ENCODE results near the gene ABCF1.

GRCh38 chr6:30640481-30640880 lies 69.2 kb downstream of the ABCF1 start:
- TF ChIP-seq EZH2 (IDR thresholded peaks at IDR 0.05; ENCODE audit: low read depth) = no peak
- TF ChIP-seq, protein P1, sequence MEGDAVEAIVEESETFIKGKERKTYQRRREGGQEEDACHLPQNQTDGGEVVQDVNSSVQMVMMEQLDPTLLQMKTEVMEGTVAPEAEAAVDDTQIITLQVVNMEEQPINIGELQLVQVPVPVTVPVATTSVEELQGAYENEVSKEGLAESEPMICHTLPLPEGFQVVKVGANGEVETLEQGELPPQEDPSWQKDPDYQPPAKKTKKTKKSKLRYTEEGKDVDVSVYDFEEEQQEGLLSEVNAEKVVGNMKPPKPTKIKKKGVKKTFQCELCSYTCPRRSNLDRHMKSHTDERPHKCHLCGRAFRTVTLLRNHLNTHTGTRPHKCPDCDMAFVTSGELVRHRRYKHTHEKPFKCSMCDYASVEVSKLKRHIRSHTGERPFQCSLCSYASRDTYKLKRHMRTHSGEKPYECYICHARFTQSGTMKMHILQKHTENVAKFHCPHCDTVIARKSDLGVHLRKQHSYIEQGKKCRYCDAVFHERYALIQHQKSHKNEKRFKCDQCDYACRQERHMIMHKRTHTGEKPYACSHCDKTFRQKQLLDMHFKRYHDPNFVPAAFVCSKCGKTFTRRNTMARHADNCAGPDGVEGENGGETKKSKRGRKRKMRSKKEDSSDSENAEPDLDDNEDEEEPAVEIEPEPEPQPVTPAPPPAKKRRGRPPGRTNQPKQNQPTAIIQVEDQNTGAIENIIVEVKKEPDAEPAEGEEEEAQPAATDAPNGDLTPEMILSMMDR (conservative IDR thresholded peaks at IDR 0.05) = no peak; the same call in 1 of the 2 replicates

Measured in PC-9 (cell line).